HG02840 (cell line): ENCODE measurements around the gene PDE1C.
"Not testable (repeated sequence)": the region's sequence is repeated elsewhere in the genome, so short reads cannot be mapped to it uniquely, and the experiment has no call there.

ENCODE experiments used
- ATAC-seq: cut with Tn5 transposase; IDR thresholded peaks from one replicate; pipeline ENCODE4 v1.9.1; 2021; ENCODE audit warnings: mild to moderate bottlenecking, moderate library complexity, moderate number of reproducible peaks; ENCODE audit not compliant: unreplicated experiment, low FRiP score

Gene PDE1C

DNA sequence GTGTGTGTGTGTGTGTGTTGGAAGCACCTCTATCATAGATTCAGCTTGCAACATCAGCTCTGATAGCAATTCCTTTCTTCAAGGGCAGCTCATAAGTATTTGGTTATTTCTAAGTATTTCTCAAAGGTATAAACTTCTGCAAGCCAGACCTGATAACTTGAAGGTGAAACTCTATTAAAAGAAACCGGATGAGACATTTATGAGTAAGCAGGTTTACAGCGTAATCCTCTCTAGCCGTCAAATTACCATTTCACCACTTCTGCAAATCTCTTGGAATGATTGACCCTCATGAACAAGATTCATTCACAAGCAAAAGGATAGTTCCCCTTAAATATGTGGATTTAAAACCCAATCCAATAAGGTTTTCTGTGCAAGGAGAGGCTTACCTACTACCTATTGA, 23.1 kb downstream of the PDE1C start:
- ATAC-seq, result peak; percentile 55

DNA sequence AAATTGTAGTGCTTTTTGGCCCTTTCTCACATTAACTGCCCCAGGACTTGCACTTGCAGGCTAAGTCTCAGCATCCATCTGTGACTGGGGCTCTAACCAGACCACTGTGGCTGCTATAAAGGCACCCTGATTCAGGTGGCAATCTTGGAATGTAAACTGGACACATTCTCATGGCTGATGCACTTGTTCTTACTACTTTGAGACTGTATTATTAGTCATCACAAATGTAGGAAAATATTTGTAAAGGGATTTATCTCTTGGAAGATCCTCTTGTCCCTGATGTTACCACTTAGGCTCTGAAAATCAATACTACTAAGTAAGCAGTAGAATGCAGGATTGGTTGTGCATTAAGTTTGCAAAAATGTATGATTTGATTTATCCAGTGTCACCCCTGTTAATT, 25.0 kb downstream of the PDE1C start:
- no peak for ATAC-seq

DNA sequence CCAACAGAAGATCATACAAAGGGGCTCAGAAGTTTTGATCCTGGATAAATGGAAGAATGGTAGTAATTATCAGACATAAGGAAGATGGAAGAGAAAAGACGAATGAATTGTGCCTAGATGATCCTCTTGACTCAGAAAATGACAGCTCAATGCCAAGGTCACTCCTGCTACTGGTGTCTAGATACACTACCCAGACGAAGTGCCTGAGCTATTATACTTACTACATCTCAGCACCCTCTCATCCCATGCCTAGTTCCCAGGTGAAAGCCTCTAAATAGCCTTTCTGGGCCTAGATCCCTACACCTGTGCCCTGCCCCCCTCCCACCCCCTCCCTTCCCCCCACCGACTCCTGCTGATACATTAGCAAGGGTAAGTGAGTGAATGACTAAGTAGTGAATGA, 25.5 kb downstream of the PDE1C start:
- no peak for ATAC-seq

GRCh38 chr7:32043688-32044087, 26.5 kb downstream of the PDE1C start:
- no peak for ATAC-seq

DNA sequence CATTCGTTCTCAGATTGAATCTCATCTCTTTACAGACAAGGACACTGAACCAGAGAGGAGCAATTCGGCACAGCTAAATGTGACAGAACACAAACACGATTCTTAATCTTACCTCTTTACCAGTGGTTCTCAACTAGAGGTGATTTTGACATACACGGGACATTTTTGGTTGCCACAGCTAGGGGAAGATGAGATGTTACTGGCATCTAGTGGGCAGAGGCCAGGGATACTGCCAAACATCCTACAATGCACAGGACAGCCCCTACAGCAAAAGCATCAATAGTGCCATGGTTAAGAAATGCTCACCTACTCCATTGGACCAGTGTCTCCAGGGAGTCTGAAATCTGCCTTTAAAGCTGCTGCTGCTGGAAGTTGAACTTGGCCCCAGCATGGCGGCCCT, 27.3 kb downstream of the PDE1C start:
- ATAC-seq, result no peak

GRCh38 chr7:32039000-32039756, 31.0 kb downstream of the PDE1C start:
- ATAC-seq, result no peak

DNA sequence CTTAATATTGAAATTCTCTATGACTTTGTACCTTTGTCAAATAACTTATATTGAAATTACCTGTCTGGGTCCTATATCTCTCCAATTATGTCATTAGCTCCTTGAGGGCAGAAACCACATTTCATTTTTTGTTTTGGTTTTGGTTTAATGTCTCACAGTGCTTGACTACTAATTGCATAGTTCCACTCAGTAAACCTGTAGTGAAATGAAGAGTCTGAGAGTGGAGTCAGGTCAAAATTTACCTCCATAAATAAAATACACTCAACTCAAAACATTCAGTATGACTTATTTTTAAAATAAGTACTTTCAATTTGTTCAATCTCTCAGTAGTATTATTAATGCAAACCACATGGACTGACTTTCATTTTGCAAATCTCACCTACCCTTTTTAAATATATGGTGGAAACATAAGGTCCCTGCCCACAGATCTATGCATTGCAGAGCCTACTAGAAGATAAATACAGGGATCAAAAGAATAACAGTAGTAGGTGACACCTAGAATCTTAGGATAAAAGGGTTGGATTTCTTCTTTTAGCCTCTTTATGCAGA, 32.5 kb downstream of the PDE1C start:
- ATAC-seq, result peak; percentile 84

GRCh38 chr7:32036557-32036956, 33.6 kb downstream of the PDE1C start:
- ATAC-seq, result no peak

GRCh38 chr7:32034052-32034451, 36.2 kb downstream of the PDE1C start:
- ATAC-seq, result no peak

- no peak for ATAC-seq
Observed at GRCh38 chr7:32033006-32033405, 37.2 kb downstream of the PDE1C start.

- ATAC-seq, result no peak
Observed at GRCh38 chr7:32032211-32032610, 38.0 kb downstream of the PDE1C start.

- no peak for ATAC-seq
Observed at GRCh38 chr7:32030904-32031692, 39.1 kb downstream of the PDE1C start.

GRCh38 chr7:32026083-32026425, 44.2 kb downstream of the PDE1C start:
- no peak for ATAC-seq

GRCh38 chr7:32025381-32026082, 44.7 kb downstream of the PDE1C start:
- ATAC-seq, result no peak

DNA sequence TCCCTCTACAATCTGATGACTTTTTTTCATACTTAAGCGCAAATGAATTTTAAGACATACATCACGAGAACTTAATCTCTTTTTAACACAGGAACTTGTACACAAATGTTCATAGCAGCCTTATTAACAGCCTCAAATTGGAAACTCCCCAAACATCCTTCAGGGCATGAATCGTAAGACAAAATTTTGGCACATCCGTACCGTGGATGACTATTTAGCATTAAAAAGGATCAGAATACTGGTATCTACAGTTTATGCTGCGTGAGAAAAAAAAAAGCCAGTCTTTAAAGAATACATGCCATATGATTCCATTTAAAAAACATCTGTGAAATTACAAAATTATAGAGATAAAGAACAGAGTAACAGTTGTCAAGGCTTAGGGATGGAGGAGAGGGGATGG, 46.8 kb downstream of the PDE1C start:
- ATAC-seq, result no peak

DNA sequence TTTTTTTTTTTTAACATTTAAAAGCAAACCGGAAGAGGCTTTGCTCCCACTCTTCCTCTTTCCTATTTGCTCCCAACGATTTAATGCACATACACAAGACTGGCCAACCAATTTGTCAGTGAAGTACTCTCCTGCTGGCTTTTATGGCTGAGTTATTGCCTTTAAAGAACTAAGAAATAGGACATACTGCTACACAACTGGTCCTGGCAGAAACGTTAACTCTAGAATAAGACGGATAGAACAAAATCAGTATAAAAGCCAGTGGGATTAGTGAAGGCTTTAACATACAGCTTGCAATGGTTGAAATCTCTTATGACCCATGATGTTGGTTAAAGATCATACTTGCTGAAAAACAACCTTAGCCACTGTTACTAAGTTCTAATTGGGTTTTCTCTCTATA, 47.2 kb downstream of the PDE1C start:
- no peak for ATAC-seq

DNA sequence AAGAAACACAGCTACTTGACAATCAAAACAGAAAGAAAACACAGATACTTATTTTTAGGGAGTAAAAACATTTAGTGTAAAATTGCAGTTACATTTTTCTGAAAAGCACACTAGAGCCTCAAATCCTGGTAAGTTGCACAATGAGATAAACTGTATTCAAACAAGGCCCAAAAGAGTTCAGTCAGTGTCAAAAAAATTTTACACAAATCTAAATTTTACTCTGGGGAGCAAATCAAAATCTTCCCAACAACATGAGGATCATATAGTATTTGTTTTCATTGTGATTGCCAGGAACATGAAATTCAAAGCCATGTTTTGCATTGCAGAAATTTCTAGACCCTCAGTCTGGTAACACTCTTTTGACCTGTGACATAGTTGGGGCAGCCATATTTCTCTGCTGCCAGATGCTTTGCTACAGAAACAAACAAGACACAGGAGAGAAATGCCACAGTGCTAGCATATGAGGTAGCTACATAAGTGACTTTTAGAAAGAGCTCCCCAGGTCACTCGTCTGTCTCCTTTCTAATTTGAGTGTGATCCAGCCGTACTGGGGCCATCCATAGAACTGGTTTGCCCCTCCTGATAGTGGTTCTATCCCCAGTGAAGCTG, 49.6 kb downstream of the PDE1C start:
- ATAC-seq, result no peak

GRCh38 chr7:32018845-32019578, 51.2 kb downstream of the PDE1C start:
- no peak for ATAC-seq

DNA sequence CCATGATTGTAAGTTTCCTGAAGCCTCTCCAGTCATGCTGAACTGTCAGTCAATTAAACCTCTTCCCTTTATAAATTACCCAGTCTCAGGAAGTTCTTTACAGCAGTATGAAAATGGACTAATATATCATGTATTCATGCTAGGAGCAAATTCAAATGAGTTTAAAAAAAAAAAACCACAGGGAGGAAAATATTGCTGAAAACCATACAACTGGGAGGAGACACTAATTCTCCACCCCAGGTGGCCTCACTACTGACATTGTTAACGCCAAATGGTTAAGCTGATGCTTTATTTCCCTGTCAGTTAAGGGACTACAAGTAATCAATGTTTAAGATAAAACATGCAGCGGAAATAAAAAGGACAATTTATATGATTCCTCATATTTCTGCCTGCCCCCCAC, 55.1 kb downstream of the PDE1C start:
- no peak for ATAC-seq

DNA sequence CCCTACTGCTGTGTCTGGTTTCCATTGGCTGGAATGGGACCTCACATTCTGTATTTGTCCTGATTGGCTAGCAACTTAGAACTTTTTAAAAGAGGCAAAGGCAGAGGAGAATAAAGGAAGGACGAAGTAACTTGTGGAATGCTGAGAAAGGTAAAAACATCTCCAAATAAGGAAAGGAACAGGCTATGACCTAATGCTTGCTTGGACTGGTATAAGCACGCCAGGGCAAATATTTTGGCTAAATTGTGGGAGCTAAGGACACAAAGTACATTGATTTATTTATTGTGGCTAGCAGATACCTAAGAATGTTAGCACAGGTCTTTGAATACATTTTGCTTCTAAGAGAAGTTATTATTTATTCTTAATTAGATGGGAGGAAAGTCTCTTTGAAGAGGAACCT, 56.7 kb downstream of the PDE1C start:
- ATAC-seq, result not testable (repeated sequence)
